ENCODE measurements around the gene AGAP2. TPM values are rescaled to one million over a fixed set of nuclear protein-coding genes. Genes with fewer than 3 reads are reported as not detected.

AGAP2 gene
- total and polyA plus RNA-seq, 2 donors (not counting 1 experiment from before 2014, with no cell fraction given) = 22.2 to 27.0 TPM

- 100% methylated on average over 1 of the region's 2 CpGs for WGBS (ENCODE audit: insufficient coverage)
- H3K9me3 Mint-ChIP-seq (ENCODE audit: insufficient read depth) = no peaks in the 10 kb centered on the region
- Histone ChIP-seq H3K27me3 (replicated peaks in 1 of 4; ENCODE audit: control extremely low read depth in 1 of 4, control insufficient read depth in 3 of 4, insufficient read depth in 4 of 4, low read length in 3 of 4) (no peaks in the 10 kb centered on the region), H3K9ac (ENCODE audit: low read length) (no peak overlapping the region), H3K9me3 (ENCODE audit: control extremely low read depth in 1 of 3, control insufficient read depth in 2 of 3, insufficient read depth in 1 of 3, low read length in 2 of 3) (peaks cover 4 to 8% (median 5%) of the 10 kb centered on the region in 3 donors), H3K79me2 (ENCODE audit: control insufficient read depth, insufficient read depth, low read length) (peaks cover 22% of the 10 kb centered on the region), H3K4me3 (ENCODE audit: control extremely low read depth in 1 of 5, extremely low read depth in 1 of 5, insufficient read depth in 1 of 5, low read depth in 2 of 5, low read length in 4 of 5) (no peak overlapping the region), H2AFZ (ENCODE audit: insufficient read depth, low read depth, low read length, poor library complexity, severe bottlenecking) (no peak overlapping the region), H3K4me2 (replicated peaks; ENCODE audit: low read depth, low read length, poor library complexity, severe bottlenecking) (peak overlapping the region; percentile 29), H3K27ac (ENCODE audit: low read length in 2 of 2) (peak overlapping the region in 1 of 2 donors; percentile 44), H4K20me1 (ENCODE audit: control insufficient read depth, insufficient read depth, low read length, poor library complexity, severe bottlenecking) (peaks cover 17% of the 10 kb centered on the region), H3K36me3 (replicated peaks in 1 of 2; ENCODE audit: control extremely low read depth in 1 of 2, control insufficient read depth in 1 of 2, extremely low read depth in 1 of 2, insufficient read depth in 2 of 2, low read length in 1 of 2) (peaks cover 24 to 48% of the 10 kb centered on the region in 2 experiments), H3K4me1 (ENCODE audit: control insufficient read depth in 2 of 2, insufficient read depth in 2 of 2, low read length in 2 of 2) (peaks cover 10 to 16% of the 10 kb centered on the region in 2 donors)
- ChIA-PET CTCF (no interaction called here), POLR2A (no interaction called here)
- intact Hi-C loops (cut with micrococcal nuclease) = no loop called here
- no peaks in the 10 kb centered on the region for H3K27me3 Mint-ChIP-seq
- H3K4me1 Mint-ChIP-seq = peaks cover 42% of the 10 kb centered on the region
- ATAC-seq (ENCODE audit: low read depth) (no peak), DNase-seq (no peak)
- peak overlapping the region; percentile 23 for H3K27ac Mint-ChIP-seq
- TF ChIP-seq EZH2 (IDR thresholded peaks at IDR 0.05; ENCODE audit: borderline replicate concordance, insufficient read depth, low read depth, low read length, poor library complexity, severe bottlenecking) (no peak), CTCF (IDR thresholded peaks at IDR 0.05) (no peak)
- peak overlapping the region; percentile 2 for H3K4me3 Mint-ChIP-seq
Observed at GRCh38 chr12:57700317-57700716, 38.2 kb downstream of the AGAP2 start.

- 100% methylated on average over 3 of the region's 3 CpGs for WGBS (ENCODE audit: insufficient coverage)
- no peak overlapping the region for H2AFZ ChIP-seq (ENCODE audit: insufficient read depth, low read depth, low read length, poor library complexity, severe bottlenecking)
Observed at GRCh38 chr12:57698414-57698813, 40.1 kb downstream of the AGAP2 start.

More at GRCh38 chr12:57698414-57698813, 40.1 kb downstream of the AGAP2 start:
- Histone ChIP-seq H3K36me3 (replicated peaks in 1 of 2; ENCODE audit: control extremely low read depth in 1 of 2, control insufficient read depth in 1 of 2, extremely low read depth in 1 of 2, insufficient read depth in 2 of 2, low read length in 1 of 2) (peaks cover 14 to 47% of the 10 kb centered on the region in 2 experiments), H3K27ac (ENCODE audit: low read length in 2 of 2) (no peak overlapping the region), H3K4me1 (ENCODE audit: control insufficient read depth in 2 of 2, insufficient read depth in 2 of 2, low read length in 2 of 2) (peaks cover 19 to 28% of the 10 kb centered on the region in 2 donors), H4K20me1 (ENCODE audit: control insufficient read depth, insufficient read depth, low read length, poor library complexity, severe bottlenecking) (peaks cover 21% of the 10 kb centered on the region), H3K4me3 (ENCODE audit: control extremely low read depth in 1 of 5, extremely low read depth in 1 of 5, insufficient read depth in 1 of 5, low read depth in 2 of 5, low read length in 4 of 5) (no peak overlapping the region), H3K4me2 (replicated peaks; ENCODE audit: low read depth, low read length, poor library complexity, severe bottlenecking) (no peak overlapping the region), H3K27me3 (replicated peaks in 1 of 4; ENCODE audit: control extremely low read depth in 1 of 4, control insufficient read depth in 3 of 4, insufficient read depth in 4 of 4, low read length in 3 of 4) (no peaks in the 10 kb centered on the region), H3K9me3 (ENCODE audit: control extremely low read depth in 1 of 3, control insufficient read depth in 2 of 3, insufficient read depth in 1 of 3, low read length in 2 of 3) (peaks cover 0 to 3% (median 0%) of the 10 kb centered on the region in 3 donors), H3K79me2 (ENCODE audit: control insufficient read depth, insufficient read depth, low read length) (peaks cover 34% of the 10 kb centered on the region), H3K9ac (ENCODE audit: low read length) (no peak overlapping the region)
- H3K27me3 Mint-ChIP-seq = no peaks in the 10 kb centered on the region
- no peak overlapping the region for H3K4me3 Mint-ChIP-seq
- ChIA-PET POLR2A (interaction anchor here (0.7 kb wide), 1 partner anchor 46 kb away, joined by 3 read pairs; no protein-coding TSS in a partner anchor), CTCF (interaction anchor here (0.7 kb wide), 1 partner anchor 180 kb away, joined by 3 read pairs; no protein-coding TSS in a partner anchor)
- peaks cover 42% of the 10 kb centered on the region for H3K4me1 Mint-ChIP-seq
- ATAC-seq (ENCODE audit: low read depth) (no peak), DNase-seq (no peak)
- no peak overlapping the region for H3K27ac Mint-ChIP-seq
- TF ChIP-seq EZH2 (IDR thresholded peaks at IDR 0.05; ENCODE audit: borderline replicate concordance, insufficient read depth, low read depth, low read length, poor library complexity, severe bottlenecking) (no peak), CTCF (IDR thresholded peaks at IDR 0.05) (no peak)
- no peaks in the 10 kb centered on the region for H3K9me3 Mint-ChIP-seq (ENCODE audit: insufficient read depth)
- intact Hi-C loops (cut with micrococcal nuclease) = no loop called here
